ENCODE data around the gene TIMD4.

DNA sequence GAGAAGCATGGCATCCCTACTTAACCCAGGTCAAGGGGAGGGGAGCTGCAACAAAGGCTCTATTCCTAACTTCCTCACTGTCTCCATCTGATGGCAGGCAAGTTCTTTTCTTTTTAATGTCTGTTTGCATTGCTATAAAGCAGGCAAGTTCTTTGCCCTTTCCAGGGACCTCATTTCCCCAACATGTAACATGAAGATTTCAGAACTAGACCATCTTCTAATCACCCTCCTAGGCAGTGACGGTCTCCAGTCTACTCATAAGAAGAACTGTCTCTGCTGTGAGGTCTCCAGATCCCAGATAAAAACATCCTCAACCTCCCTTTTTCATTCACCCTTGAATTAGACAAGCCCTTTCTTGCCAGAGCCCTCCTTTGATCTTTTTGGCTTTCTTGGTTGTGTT, 70.8 kb downstream of the TIMD4 start:
- TF ChIP-seq POLR2A (IDR thresholded peaks at IDR 0.05) (no peak), POLR2AphosphoS5 (IDR thresholded peaks at IDR 0.05) (no peak)

All from prostate gland (tissue), 1 donor.